ENCODE data around the gene ARRDC2. TPM values are rescaled to one million over a fixed set of nuclear protein-coding genes. Genes with fewer than 3 reads are reported as not detected.

ARRDC2 gene
- total and polyA plus RNA-seq, 2 of the 13 experiments (the other 11 are each of a cell fraction or from before 2014, with no cell fraction given) = 2.1 to 3.4 TPM

DNA sequence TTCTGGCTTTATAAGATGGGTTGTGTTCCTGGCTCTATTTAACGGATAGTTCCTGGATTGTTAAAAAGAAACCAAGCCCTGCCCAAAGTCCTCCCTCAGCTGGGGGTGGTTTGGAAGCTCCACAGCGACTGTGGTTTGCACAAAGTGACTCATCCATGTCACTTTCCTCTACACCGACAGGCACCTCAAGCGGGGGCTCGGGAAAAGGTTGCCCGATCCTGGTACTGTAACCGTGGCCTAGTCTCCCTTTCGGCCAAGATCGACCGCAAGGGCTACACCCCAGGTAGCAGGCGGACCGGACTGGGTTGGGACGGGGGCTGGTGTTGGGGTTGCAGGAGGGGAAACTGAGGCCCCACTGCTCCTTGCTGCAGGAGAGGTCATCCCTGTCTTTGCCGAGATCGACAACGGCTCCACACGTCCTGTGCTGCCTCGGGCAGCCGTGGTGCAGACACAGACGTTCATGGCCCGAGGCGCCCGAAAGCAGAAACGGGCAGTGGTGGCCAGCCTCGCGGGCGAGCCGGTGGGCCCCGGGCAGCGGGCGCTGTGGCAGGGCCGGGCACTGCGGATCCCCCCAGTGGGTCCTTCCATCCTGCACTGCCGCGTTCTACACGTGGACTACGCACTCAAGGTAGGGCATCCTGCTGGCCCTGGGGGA lies 1.6 kb downstream of the ARRDC2 start (continued):
- TF ChIP-seq ZBTB33 (CRISPR knock-in tag; IDR thresholded peaks at IDR 0.05) (no peak; the same call in 1 of the 2 replicates), ZFP36L1 (CRISPR knock-in tag; IDR thresholded peaks at IDR 0.05) (no peak), MED13 (CRISPR knock-in tag; IDR thresholded peaks at IDR 0.05) (no peak), JUNB (CRISPR knock-in tag; IDR thresholded peaks at IDR 0.05; ENCODE audit: borderline replicate concordance) (no peak), CREB1 (IDR thresholded peaks at IDR 0.05) (no peak), CREB1 (CRISPR knock-in tag; IDR thresholded peaks at IDR 0.05) (no peak), MAFG (CRISPR knock-in tag; IDR thresholded peaks at IDR 0.05) (no peak), KDM3A (CRISPR knock-in tag; IDR thresholded peaks at IDR 0.05; ENCODE audit: low read depth) (no peak), HMGXB4 (CRISPR knock-in tag; IDR thresholded peaks at IDR 0.05; ENCODE audit: borderline replicate concordance in 1 of 2, low read depth in 1 of 2) (no peak), KLF13 (CRISPR knock-in tag; IDR thresholded peaks at IDR 0.05) (no peak), RXRB (CRISPR knock-in tag; IDR thresholded peaks at IDR 0.05; ENCODE audit: borderline replicate concordance) (no peak), PAX8 (CRISPR knock-in tag; IDR thresholded peaks at IDR 0.05; ENCODE audit: borderline replicate concordance) (no peak), BHLHE40 (IDR thresholded peaks at IDR 0.05; ENCODE audit: low read length) (no peak), ZNF768 (CRISPR knock-in tag; IDR thresholded peaks at IDR 0.05) (no peak), PHF5A (CRISPR knock-in tag; IDR thresholded peaks at IDR 0.05; ENCODE audit: low read depth, unreplicated experiment) (no peak), ZNF839 (CRISPR knock-in tag; IDR thresholded peaks at IDR 0.05; ENCODE audit: borderline replicate concordance) (no peak), MZF1 (CRISPR knock-in tag; IDR thresholded peaks at IDR 0.05; ENCODE audit: borderline replicate concordance) (no peak), CEBPB (IDR thresholded peaks at IDR 0.05; ENCODE audit: borderline replicate concordance, low read depth, low read length) (no peak), ZNF556 (CRISPR knock-in tag; IDR thresholded peaks at IDR 0.05; ENCODE audit: borderline replicate concordance) (no peak)
- TF ChIP-seq, protein P1, sequence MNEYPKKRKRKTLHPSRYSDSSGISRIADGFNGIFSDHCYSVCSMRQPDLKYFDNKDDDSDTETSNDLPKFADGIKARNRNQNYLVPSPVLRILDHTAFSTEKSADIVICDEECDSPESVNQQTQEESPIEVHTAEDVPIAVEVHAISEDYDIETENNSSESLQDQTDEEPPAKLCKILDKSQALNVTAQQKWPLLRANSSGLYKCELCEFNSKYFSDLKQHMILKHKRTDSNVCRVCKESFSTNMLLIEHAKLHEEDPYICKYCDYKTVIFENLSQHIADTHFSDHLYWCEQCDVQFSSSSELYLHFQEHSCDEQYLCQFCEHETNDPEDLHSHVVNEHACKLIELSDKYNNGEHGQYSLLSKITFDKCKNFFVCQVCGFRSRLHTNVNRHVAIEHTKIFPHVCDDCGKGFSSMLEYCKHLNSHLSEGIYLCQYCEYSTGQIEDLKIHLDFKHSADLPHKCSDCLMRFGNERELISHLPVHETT (CRISPR knock-in tag; conservative IDR thresholded peaks at IDR 0.05) = no peak
- TF ChIP-seq, protein P2, sequence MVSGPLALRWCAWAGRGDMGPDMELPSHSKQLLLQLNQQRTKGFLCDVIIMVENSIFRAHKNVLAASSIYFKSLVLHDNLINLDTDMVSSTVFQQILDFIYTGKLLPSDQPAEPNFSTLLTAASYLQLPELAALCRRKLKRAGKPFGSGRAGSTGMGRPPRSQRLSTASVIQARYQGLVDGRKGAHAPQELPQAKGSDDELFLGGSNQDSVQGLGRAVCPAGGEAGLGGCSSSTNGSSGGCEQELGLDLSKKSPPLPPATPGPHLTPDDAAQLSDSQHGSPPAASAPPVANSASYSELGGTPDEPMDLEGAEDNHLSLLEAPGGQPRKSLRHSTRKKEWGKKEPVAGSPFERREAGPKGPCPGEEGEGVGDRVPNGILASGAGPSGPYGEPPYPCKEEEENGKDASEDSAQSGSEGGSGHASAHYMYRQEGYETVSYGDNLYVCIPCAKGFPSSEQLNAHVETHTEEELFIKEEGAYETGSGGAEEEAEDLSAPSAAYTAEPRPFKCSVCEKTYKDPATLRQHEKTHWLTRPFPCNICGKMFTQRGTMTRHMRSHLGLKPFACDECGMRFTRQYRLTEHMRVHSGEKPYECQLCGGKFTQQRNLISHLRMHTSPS (CRISPR knock-in tag; IDR thresholded peaks at IDR 0.05; ENCODE audit: low read depth) = no peak
